Measurements from ENCODE around the gene KAT8.

GRCh38 chr16:31141489-31142108 is 24.1 kb downstream of the KAT8 start:
- no peak for TF ChIP-seq CTCF (IDR thresholded peaks at IDR 0.05)
- TF ChIP-seq POLR2A (IDR thresholded peaks at IDR 0.05), result no peak

Data from uterus (tissue), 2 donors.